ENCODE data around the gene WLS.

DNA sequence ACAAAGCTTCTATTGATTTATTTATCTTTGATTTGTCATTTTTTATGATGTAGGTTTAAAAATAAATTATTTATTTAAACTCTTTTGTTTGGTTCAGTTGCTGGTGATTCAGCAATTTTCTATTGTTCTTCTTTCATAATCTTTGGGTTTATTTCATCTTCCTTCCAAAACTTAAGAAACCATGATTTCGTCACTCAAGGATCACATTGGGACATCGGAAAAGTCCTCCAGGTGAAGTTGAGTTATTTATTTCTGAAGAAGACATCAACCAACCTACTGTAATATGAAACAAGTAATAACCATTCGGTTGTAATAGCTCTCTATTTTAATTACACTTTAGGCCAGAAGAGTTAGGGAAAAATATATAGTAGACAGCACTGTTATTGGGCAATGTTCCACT, 23.0 kb upstream of the WLS start:
- no peak for TF ChIP-seq POLR2A (IDR thresholded peaks at IDR 0.05)
- TF ChIP-seq, protein P1, sequence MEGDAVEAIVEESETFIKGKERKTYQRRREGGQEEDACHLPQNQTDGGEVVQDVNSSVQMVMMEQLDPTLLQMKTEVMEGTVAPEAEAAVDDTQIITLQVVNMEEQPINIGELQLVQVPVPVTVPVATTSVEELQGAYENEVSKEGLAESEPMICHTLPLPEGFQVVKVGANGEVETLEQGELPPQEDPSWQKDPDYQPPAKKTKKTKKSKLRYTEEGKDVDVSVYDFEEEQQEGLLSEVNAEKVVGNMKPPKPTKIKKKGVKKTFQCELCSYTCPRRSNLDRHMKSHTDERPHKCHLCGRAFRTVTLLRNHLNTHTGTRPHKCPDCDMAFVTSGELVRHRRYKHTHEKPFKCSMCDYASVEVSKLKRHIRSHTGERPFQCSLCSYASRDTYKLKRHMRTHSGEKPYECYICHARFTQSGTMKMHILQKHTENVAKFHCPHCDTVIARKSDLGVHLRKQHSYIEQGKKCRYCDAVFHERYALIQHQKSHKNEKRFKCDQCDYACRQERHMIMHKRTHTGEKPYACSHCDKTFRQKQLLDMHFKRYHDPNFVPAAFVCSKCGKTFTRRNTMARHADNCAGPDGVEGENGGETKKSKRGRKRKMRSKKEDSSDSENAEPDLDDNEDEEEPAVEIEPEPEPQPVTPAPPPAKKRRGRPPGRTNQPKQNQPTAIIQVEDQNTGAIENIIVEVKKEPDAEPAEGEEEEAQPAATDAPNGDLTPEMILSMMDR (IDR thresholded peaks at IDR 0.05) = no peak
